Esophagus muscularis mucosa (tissue), 3 donors: Measurements from ENCODE around the gene SDK1.

Source experiments
- CTCF ChIP-seq, 3 experiments: fragments of 200-600 bp in 2 of 3; fragments of 450-650 bp in 1 of 3; sonication (generic) in 2 of 3; IDR thresholded peaks; one replicate each; pipeline ENCODE4 v1.5.1; 2017 to 2019; ENCODE audit warnings: antibody characterized with exemption in 3 of 3, mild to moderate bottlenecking in 2 of 3, moderate library complexity in 1 of 3
- POLR2A ChIP-seq: fragments of 450-650 bp; IDR thresholded peaks from one replicate; pipeline ENCODE4 v1.6.1; 2017; ENCODE audit warnings: antibody characterized with exemption, moderate library complexity, mild to moderate bottlenecking, low read depth

- TF ChIP-seq CTCF (IDR thresholded peaks at IDR 0.05) (no peak), POLR2A (no peak)
These were observed 128.9 kb downstream of the SDK1 start for GRCh38 chr7:3429981-3430380.
